Body of pancreas (tissue), 4 donors: ENCODE measurements around the gene LIN7A. TPM values are rescaled to one million over a fixed set of nuclear protein-coding genes. Genes with fewer than 3 reads are reported as not detected.

ENCODE experiments used
- ATAC-seq: fragments of 150-250 bp; one replicate; pipeline ENCODE4 v1.9.1; 2016
- DNase-seq, 4 donors: peaks; one replicate each; pipeline ENCODE4 v3.0.0-alpha.2; 2019
- H3K27ac ChIP-seq, 4 donors: fragments of 200-600 bp; sonication (generic); 1 replicate in 3 of 4; 2 replicates in 1 of 4; pipeline versions ENCODE4 v1.5.1 to v1.6.1; 2016 to 2019; ENCODE audit warnings: mild to moderate bottlenecking in 1 of 4, mixed read lengths in 1 of 4, moderate library complexity in 1 of 4
- H3K27me3 ChIP-seq, 2 donors: fragments of 200-600 bp; sonication (generic); one replicate each; pipeline ENCODE4 v1.6.0; 2016; ENCODE audit warnings: mild to moderate bottlenecking in 1 of 2
- H3K36me3 ChIP-seq, 2 donors: fragments of 200-600 bp; sonication (generic); replicated peaks in 1 of 2; 2 replicates each; pipeline ENCODE4 v1.5.1; 2016; ENCODE audit warnings: low read depth in 2 of 2; ENCODE audit not compliant: insufficient read depth in 1 of 2
- H3K4me1 ChIP-seq: fragments of 200-600 bp; sonication (generic); one replicate; pipeline ENCODE4 v1.6.0; 2016
- H3K4me3 ChIP-seq, 2 donors: fragments of 200-600 bp; sonication (generic); 1 replicate in 1 of 2; 2 replicates in 1 of 2; pipeline ENCODE4 v1.5.1; 2016 to 2019
- H3K9me3 ChIP-seq, 3 donors: fragments of 200-600 bp; sonication (generic); 1 replicate in 2 of 3; 2 replicates in 1 of 3; pipeline ENCODE4 v1.5.1; 2016
- POLR2A ChIP-seq, 3 donors: fragments of 450-650 bp; IDR thresholded peaks; one replicate each; pipeline ENCODE4 v1.6.1; 2016; ENCODE audit warnings: antibody characterized with exemption in 3 of 3, mild to moderate bottlenecking in 2 of 3
- WGBS, 2 donors: methylation state at CpG; one replicate each; pipeline ENCODE4 v1.1.5; 2017; 5-methylcytosine and 5-hydroxymethylcytosine counted together
- intact Hi-C: fragments of 100-400 bp; cut with DNase I; formaldehyde crosslinking; loops from one replicate; pipeline ENCODE4 v1.15.1; 2023
- total RNA-seq, 2 donors: library from RNA; depleted of rRNA; stranded (reverse); fragments of >200 nt; gene quantifications; one replicate each; pipeline ENCODE4 v1.1.0, GENCODE V29; 2016
- TF ChIP-seq, protein P1 (sequence below), 7 experiments: fragments of 450-650 bp in 4 of 7; fragments of 200-600 bp in 3 of 7; sonication (generic) in 3 of 7; IDR thresholded peaks; one replicate each; pipeline ENCODE4 v1.5.1; 2016 to 2019; ENCODE audit warnings: antibody characterized with exemption in 7 of 7

LIN7A gene
- total RNA-seq, 2 donors from 2014 or later, result 0.66 to 1.0 TPM

DNA sequence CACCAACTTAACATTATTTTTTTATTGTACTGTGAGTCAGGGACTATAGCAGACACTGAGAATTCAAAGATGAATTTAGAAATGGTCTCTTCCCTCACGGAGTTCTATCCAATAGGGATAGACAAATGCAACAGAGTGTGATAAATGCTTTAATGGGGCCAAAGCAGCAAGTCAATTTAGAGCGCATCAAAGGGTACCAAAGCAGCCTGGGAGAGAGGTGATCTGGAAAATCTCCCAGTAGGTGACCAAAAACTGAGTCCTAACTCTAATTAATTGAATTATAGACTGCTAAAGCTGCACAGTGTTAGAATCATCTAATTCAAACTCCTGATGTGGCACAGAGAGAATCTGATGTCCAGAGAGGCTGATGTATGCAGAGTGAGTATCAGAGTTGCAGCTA is 2.6 kb downstream of the LIN7A start:
- no peaks in the 10 kb centered on the region for H3K36me3 ChIP-seq
- no peak overlapping the region for H3K4me3 ChIP-seq
- intact Hi-C loops, result no loop called here
- H3K9me3 ChIP-seq, result no peaks in the 10 kb centered on the region
- no peaks in the 10 kb centered on the region for H3K27me3 ChIP-seq
- 63 to 71% methylated on average over 2 of the region's 2 CpGs for WGBS, 2 donors
- TF ChIP-seq, protein P1, sequence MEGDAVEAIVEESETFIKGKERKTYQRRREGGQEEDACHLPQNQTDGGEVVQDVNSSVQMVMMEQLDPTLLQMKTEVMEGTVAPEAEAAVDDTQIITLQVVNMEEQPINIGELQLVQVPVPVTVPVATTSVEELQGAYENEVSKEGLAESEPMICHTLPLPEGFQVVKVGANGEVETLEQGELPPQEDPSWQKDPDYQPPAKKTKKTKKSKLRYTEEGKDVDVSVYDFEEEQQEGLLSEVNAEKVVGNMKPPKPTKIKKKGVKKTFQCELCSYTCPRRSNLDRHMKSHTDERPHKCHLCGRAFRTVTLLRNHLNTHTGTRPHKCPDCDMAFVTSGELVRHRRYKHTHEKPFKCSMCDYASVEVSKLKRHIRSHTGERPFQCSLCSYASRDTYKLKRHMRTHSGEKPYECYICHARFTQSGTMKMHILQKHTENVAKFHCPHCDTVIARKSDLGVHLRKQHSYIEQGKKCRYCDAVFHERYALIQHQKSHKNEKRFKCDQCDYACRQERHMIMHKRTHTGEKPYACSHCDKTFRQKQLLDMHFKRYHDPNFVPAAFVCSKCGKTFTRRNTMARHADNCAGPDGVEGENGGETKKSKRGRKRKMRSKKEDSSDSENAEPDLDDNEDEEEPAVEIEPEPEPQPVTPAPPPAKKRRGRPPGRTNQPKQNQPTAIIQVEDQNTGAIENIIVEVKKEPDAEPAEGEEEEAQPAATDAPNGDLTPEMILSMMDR (IDR thresholded peaks at IDR 0.05), result no peak
- no peak for TF ChIP-seq POLR2A (IDR thresholded peaks at IDR 0.05)
- DNase-seq (no peak), ATAC-seq (no peak)
- peaks cover 4% of the 10 kb centered on the region for H3K4me1 ChIP-seq
- H3K27ac ChIP-seq, result no peak overlapping the region

DNA sequence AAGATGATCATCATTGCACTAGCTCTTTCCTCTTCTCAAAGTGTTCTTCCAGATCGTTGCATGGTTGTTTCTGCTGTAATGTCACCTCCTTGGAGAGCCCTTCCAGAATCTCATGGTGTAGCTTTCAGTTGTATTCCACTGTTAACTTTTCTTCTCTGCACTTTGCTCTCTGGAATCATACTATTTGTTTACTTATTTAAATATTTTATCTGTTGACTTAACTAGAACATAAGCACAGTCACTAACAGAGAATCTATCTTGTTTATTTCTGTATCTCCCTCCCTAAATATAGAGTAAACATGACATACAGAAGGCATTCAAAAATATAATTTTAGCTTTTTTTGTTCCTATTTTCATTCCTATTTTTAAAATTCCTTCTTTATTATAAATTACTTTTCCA is 11.8 kb downstream of the LIN7A start:
- no peak for DNase-seq
- ATAC-seq, result no peak
- H3K27ac ChIP-seq, result no peak overlapping the region
- H3K27me3 ChIP-seq, result no peaks in the 10 kb centered on the region
- H3K36me3 ChIP-seq, result no peaks in the 10 kb centered on the region
- no peaks in the 10 kb centered on the region for H3K4me1 ChIP-seq
- intact Hi-C loops, result no loop called here
- H3K9me3 ChIP-seq, result no peaks in the 10 kb centered on the region
- H3K4me3 ChIP-seq, result no peak overlapping the region
- TF ChIP-seq, protein P1 (IDR thresholded peaks at IDR 0.05), result no peak
- no peak for TF ChIP-seq POLR2A (IDR thresholded peaks at IDR 0.05)
- WGBS, 2 donors, result 14 to 58% methylated on average over 1 of the region's 1 CpG

DNA sequence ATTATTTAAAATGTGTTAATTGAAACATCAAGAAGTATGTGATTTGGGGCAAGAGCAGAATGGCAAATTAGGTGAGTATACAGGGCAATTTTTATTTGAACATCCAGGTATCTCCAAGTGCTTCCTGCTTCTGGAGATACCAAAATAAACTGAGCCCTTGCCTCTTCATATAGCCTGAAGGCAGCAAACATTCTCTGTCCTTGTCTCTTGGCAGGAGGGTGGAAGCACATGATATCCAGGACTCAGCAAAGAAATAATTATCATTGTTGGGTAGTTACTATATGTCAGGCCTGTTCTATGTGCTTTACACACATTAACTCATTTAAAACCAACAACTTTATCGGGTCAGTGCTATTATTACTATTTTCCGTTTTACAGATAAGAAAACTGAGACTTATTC is 12.5 kb downstream of the LIN7A start:
- Histone ChIP-seq H3K9me3 (no peaks in the 10 kb centered on the region), H3K27me3 (no peaks in the 10 kb centered on the region), H3K27ac (no peak overlapping the region), H3K36me3 (no peaks in the 10 kb centered on the region), H3K4me1 (no peaks in the 10 kb centered on the region), H3K4me3 (no peak overlapping the region)
- intact Hi-C loops, result no loop called here
- DNase-seq (no peak), ATAC-seq (no peak)
- WGBS, 2 donors, result 57 to 58% methylated on average over 2 of the region's 2 CpGs
- TF ChIP-seq POLR2A (IDR thresholded peaks at IDR 0.05), result no peak
- TF ChIP-seq, protein P1 (IDR thresholded peaks at IDR 0.05), result no peak

DNA sequence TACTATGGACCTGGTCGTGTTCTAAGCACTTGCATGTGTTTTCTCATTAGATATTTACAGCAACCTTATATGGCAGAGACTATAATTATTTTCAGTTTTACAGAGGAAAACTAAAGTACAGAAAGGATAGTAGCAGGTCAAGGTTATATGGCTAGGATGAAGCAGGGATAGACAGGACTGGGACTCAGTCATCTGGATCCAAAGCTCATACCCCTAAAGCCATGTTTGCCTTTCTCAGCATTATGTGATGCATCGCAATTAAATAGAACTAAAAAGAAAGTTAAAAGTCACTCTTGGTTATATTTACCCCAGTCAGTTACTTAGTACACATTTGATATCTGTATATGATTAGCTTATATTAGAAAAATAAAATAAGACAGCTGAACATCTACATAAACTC is 13.3 kb downstream of the LIN7A start:
- Histone ChIP-seq H3K27ac (no peak overlapping the region), H3K27me3 (no peaks in the 10 kb centered on the region), H3K9me3 (no peaks in the 10 kb centered on the region), H3K4me3 (no peak overlapping the region), H3K4me1 (no peaks in the 10 kb centered on the region), H3K36me3 (no peaks in the 10 kb centered on the region)
- WGBS, 2 donors, result 71 to 77% methylated on average over 2 of the region's 2 CpGs
- ATAC-seq, result no peak
- intact Hi-C loops, result no loop called here
- TF ChIP-seq POLR2A (IDR thresholded peaks at IDR 0.05), result no peak
- TF ChIP-seq, protein P1 (IDR thresholded peaks at IDR 0.05), result no peak
- DNase-seq, result no peak

DNA sequence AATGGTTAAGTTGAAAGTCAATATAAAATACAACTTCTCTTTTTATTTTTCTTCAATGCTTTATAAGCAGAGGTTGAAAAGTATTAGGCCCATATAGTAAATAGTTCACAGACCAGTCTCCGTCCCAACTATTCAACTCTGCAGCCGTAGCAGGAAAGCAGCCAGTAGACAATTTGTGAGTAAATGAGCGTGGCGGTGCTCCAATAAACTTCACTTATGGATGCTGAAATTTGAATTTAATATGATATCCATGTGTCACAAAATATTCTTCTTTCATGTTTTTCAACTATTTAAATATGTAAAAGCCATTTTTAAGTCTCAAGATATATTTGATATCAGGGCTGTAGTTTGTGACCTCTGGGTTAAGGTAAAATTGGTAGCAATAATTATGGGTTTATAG is 17.7 kb downstream of the LIN7A start:
- TF ChIP-seq POLR2A (IDR thresholded peaks at IDR 0.05), result no peak
- TF ChIP-seq, protein P1 (IDR thresholded peaks at IDR 0.05), result no peak
- Histone ChIP-seq H3K27me3 (no peaks in the 10 kb centered on the region), H3K36me3 (no peaks in the 10 kb centered on the region), H3K9me3 (no peaks in the 10 kb centered on the region), H3K4me3 (no peak overlapping the region), H3K4me1 (no peaks in the 10 kb centered on the region), H3K27ac (no peak overlapping the region)
- no peak for ATAC-seq
- WGBS, 2 donors, result 89 to 96% methylated on average over 4 of the region's 4 CpGs
- no peak for DNase-seq
- intact Hi-C loops, result no loop called here
